ENCODE results near the gene EME1.

DNA sequence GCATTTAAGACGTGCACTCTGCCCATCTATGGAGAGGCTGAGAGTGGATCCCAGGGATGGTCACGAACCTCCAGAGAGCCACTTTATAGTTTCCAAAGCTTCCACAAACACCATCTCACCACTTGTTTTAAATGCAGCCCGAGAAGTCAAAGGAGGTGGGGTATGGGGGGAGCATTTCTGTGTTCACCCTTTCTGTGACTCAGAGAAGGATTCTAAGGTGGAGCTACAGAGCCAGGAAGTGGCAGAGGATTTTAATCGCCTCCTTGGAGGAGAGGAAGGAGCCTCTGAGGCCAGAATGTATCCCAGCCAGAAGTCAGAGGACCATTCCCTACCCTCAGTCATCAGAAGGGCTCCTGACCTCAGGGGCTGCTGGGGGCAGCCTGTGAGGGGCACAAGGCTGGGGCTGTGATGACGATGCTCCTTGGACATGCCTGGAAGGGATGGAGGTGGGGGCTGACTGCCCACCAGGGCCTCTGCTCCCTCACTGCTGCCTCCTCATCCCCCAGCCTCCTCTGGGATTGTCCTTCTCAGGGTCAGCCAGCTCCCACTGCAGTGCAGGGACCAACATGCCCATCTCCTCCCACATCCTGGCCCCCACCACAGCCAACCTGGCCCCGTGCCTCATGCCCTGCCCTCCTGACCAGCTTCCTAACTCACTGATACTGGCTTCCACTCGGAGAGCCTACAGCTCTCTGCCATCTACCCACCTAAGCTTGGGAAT lies 24.3 kb upstream of the EME1 start:
- TF ChIP-seq EZH2 (optimal IDR thresholded peaks at IDR 0.05; ENCODE audit: low read depth, low read length), result no peak
- TF ChIP-seq CTCF (IDR thresholded peaks at IDR 0.05; ENCODE audit: low read length), result no peak
